Measurements from ENCODE around the gene GNAO1. TPM values are rescaled to one million over a fixed set of nuclear protein-coding genes. Genes with fewer than 3 reads are reported as not detected.

GNAO1 gene
- total and polyA plus RNA-seq, 2 of the 13 experiments (the other 11 are each of a cell fraction or from before 2014, with no cell fraction given) = not detected

GRCh38 chr16:56357765-56358322 lies 166.6 kb downstream of the GNAO1 start (continued):
- TF ChIP-seq NFE2L1 (CRISPR knock-in tag; IDR thresholded peaks at IDR 0.05; ENCODE audit: borderline replicate concordance) (no peak), MED1 (CRISPR knock-in tag; IDR thresholded peaks at IDR 0.05) (peak; percentile 36; the same call in 1 of the 2 replicates), POLR2G (IDR thresholded peaks at IDR 0.05; ENCODE audit: low read depth, low read length) (peak; percentile 75), CC2D1A (CRISPR knock-in tag; IDR thresholded peaks at IDR 0.05) (no peak), GPBP1L1 (CRISPR knock-in tag; IDR thresholded peaks at IDR 0.05) (no peak), PPARG (CRISPR knock-in tag; conservative IDR thresholded peaks at IDR 0.05) (no peak), MEIS1 (CRISPR knock-in tag; IDR thresholded peaks at IDR 0.05; ENCODE audit: borderline replicate concordance) (no peak), THAP8 (CRISPR knock-in tag; IDR thresholded peaks at IDR 0.05; ENCODE audit: borderline replicate concordance) (no peak), ZNF530 (CRISPR knock-in tag; IDR thresholded peaks at IDR 0.05; ENCODE audit: low read depth) (no peak), ZNF44 (CRISPR knock-in tag; IDR thresholded peaks at IDR 0.05) (0 out of 2 replicates have a peak, but pooled peaks have one; percentile 52), CREM (IDR thresholded peaks at IDR 0.05) (no peak), CREM (CRISPR knock-in tag; IDR thresholded peaks at IDR 0.05) (no peak), PAXIP1 (CRISPR knock-in tag; conservative IDR thresholded peaks at IDR 0.05) (no peak), PRPF4 (IDR thresholded peaks at IDR 0.05; ENCODE audit: low read depth, low read length, poor library complexity, severe bottlenecking) (no peak), ZNF740 (CRISPR knock-in tag; IDR thresholded peaks at IDR 0.05) (no peak), GFI1 (CRISPR knock-in tag; IDR thresholded peaks at IDR 0.05; ENCODE audit: borderline replicate concordance) (no peak), NR2F2 (IDR thresholded peaks at IDR 0.05; ENCODE audit: borderline replicate concordance, low read depth) (no peak), HOXD1 (CRISPR knock-in tag; IDR thresholded peaks at IDR 0.05) (no peak), POLR2AphosphoS5 (IDR thresholded peaks at IDR 0.05; ENCODE audit: low read depth, low read length) (peak; percentile 39; the same call in 1 of the 2 replicates)
- TF ChIP-seq, protein P1, sequence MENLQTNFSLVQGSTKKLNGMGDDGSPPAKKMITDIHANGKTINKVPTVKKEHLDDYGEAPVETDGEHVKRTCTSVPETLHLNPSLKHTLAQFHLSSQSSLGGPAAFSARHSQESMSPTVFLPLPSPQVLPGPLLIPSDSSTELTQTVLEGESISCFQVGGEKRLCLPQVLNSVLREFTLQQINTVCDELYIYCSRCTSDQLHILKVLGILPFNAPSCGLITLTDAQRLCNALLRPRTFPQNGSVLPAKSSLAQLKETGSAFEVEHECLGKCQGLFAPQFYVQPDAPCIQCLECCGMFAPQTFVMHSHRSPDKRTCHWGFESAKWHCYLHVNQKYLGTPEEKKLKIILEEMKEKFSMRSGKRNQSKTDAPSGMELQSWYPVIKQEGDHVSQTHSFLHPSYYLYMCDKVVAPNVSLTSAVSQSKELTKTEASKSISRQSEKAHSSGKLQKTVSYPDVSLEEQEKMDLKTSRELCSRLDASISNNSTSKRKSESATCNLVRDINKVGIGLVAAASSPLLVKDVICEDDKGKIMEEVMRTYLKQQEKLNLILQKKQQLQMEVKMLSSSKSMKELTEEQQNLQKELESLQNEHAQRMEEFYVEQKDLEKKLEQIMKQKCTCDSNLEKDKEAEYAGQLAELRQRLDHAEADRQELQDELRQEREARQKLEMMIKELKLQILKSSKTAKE (CRISPR knock-in tag; IDR thresholded peaks at IDR 0.05; ENCODE audit: borderline replicate concordance) = no peak
- TF ChIP-seq, protein P2, sequence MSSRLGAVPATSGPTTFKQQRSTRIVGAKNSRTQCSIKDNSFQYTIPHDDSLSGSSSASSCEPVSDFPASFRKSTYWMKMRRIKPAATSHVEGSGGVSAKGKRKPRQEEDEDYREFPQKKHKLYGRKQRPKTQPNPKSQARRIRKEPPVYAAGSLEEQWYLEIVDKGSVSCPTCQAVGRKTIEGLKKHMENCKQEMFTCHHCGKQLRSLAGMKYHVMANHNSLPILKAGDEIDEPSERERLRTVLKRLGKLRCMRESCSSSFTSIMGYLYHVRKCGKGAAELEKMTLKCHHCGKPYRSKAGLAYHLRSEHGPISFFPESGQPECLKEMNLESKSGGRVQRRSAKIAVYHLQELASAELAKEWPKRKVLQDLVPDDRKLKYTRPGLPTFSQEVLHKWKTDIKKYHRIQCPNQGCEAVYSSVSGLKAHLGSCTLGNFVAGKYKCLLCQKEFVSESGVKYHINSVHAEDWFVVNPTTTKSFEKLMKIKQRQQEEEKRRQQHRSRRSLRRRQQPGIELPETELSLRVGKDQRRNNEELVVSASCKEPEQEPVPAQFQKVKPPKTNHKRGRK (CRISPR knock-in tag; IDR thresholded peaks at IDR 0.05) = no peak

Data from HepG2 (cell line).